ENCODE results near the gene NDUFAF3. TPM values are rescaled to one million over a fixed set of nuclear protein-coding genes. Genes with fewer than 3 reads are reported as not detected.

Gene NDUFAF3, protein sequence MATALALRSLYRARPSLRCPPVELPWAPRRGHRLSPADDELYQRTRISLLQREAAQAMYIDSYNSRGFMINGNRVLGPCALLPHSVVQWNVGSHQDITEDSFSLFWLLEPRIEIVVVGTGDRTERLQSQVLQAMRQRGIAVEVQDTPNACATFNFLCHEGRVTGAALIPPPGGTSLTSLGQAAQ
- total RNA-seq, result 10 to 100 TPM; 62.2 to 98.4 TPM

DNA sequence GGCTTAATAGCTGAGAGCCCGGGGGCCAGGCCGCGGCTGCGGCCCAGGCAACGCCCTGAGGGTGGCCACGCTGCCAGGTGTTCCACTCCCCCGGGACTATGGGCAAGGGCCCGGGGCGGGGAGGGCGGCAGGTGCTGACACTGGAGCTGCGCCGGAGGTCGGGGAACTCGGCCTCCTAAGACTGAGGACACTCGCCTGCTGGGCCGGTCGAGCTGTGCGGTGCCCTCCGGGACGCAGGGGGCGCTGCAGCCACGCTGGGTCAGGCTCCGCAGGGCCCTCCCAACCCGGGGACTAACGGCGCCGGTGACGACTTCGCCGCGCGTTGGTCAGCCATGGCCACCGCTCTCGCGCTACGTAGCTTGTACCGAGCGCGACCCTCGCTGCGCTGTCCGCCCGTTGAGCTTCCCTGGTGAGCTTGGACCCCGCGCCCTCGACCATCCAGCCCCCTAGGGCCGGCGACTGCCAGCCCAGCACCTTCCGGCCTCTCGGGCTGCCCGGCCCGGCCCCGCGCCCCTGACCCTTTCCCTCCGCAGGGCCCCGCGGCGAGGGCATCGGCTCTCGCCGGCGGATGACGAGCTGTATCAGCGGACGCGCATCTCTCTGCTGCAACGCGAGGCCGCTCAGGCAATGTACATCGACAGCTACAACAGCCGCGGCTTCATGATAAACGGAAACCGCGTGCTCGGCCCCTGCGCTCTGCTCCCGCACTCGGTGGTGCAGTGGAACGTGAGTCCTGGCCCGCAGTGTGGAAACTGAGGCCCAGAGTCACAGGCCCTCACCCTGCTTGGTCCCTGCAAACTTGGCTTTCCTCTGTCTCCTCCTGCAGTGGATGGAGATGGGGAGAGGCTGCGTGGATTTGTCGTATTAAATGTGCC lies at the start of gene NDUFAF3:
TSS of gene NDUFAF3 (plus strand) at position 309 of the 875 bp plus-strand sequence. CDS start at position 333, 24 bp downstream.
- no peaks in the 10 kb centered on the region for H3K27me3 ChIP-seq
- H3K4me1 ChIP-seq, result peaks cover 19% of the 10 kb centered on the region
- peak within 1 kb of the TSS; percentile 92 for H3K4me3 ChIP-seq
- peak within 1 kb of the TSS; percentile 100 for H3K27ac ChIP-seq
- intact Hi-C loops (cut with DNase I), result no loop called here
- TF ChIP-seq, protein P1, sequence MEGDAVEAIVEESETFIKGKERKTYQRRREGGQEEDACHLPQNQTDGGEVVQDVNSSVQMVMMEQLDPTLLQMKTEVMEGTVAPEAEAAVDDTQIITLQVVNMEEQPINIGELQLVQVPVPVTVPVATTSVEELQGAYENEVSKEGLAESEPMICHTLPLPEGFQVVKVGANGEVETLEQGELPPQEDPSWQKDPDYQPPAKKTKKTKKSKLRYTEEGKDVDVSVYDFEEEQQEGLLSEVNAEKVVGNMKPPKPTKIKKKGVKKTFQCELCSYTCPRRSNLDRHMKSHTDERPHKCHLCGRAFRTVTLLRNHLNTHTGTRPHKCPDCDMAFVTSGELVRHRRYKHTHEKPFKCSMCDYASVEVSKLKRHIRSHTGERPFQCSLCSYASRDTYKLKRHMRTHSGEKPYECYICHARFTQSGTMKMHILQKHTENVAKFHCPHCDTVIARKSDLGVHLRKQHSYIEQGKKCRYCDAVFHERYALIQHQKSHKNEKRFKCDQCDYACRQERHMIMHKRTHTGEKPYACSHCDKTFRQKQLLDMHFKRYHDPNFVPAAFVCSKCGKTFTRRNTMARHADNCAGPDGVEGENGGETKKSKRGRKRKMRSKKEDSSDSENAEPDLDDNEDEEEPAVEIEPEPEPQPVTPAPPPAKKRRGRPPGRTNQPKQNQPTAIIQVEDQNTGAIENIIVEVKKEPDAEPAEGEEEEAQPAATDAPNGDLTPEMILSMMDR (IDR thresholded peaks at IDR 0.05), result peak; percentile 95
- DNase-seq, result peak; percentile 95
- peak within 1 kb of the TSS; percentile 97 to 98 for H3K9ac ChIP-seq (ENCODE audit: low read depth in 2 of 2, low read length in 2 of 2)
- peaks cover 4% of the 10 kb centered on the region for H3K36me3 ChIP-seq
- no peaks in the 10 kb centered on the region for H3K9me3 ChIP-seq

DNA sequence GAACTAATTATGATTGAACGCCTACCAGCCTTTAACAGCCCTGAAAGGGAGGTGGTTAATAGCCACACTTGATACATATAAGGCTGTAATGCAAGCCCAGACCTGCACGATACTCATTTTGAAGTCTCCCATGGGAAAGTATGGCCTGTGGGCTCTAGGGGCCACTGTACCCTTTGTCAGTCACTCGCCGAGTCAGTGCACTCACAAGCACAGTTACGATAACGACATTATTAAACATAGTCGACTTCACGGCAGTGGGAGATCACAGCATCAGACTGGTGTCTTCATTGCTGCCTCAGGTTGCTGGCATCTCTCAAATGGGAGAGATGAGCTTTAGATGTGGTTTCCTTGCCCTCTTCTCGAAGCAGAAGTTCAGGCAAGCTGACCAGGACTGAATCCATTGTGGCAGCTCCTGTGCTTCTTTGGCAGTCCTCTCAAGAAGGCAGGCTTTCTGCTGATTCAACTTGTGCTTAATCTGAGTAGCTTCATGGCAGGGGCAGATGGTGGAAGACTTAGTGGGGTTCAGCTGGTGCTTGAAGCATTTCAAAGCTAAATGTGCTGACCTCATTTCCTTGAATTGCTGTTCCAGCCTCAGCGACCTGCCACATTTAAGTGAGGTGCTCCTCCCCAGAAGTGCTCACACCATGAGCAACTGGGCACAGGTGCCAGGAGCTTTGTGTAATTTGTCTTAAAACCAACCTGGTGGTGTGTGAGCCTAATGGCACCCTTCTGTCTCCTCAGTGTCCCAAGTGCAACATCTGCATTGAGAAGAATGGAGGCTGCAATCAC lies 47.7 kb upstream of the NDUFAF3 start:
- no peak for DNase-seq
- Histone ChIP-seq H3K9me3 (no peaks in the 10 kb centered on the region), H3K4me3 (no peak overlapping the region), H3K27me3 (no peaks in the 10 kb centered on the region), H3K27ac (no peak overlapping the region), H3K36me3 (peaks cover 22% of the 10 kb centered on the region), H3K9ac (ENCODE audit: low read depth in 2 of 2, low read length in 2 of 2) (no peak overlapping the region), H3K4me1 (no peaks in the 10 kb centered on the region)
- TF ChIP-seq, protein P1 (IDR thresholded peaks at IDR 0.05), result no peak
- intact Hi-C loops (cut with DNase I), result no loop called here

DNA sequence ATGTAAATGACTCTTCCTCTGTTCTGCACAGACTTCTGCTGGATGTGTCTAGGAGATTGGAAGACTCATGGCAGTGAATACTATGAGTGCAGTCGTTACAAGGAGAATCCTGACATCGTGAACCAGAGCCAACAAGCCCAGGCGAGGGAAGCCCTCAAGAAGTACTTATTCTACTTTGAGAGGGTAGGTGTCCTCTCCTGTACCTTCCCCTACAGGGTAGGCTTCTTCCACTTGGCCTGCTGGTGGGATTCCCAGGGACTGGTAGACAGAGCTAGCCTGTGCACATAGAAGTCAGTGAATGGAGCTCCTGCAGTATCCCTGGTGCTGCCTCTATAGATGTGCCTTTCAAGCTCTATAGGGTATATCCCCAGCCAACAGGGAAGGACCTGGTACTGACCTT lies 42.5 kb upstream of the NDUFAF3 start:
- intact Hi-C loops (cut with DNase I), result no loop called here
- no peaks in the 10 kb centered on the region for H3K4me1 ChIP-seq
- no peak overlapping the region for H3K9ac ChIP-seq (ENCODE audit: low read depth in 2 of 2, low read length in 2 of 2)
- H3K4me3 ChIP-seq, result no peak overlapping the region
- H3K27me3 ChIP-seq, result no peaks in the 10 kb centered on the region
- peaks cover 13% of the 10 kb centered on the region for H3K36me3 ChIP-seq
- no peak for DNase-seq
- no peaks in the 10 kb centered on the region for H3K9me3 ChIP-seq
- TF ChIP-seq, protein P1 (IDR thresholded peaks at IDR 0.05), result no peak
- no peak overlapping the region for H3K27ac ChIP-seq

DNA sequence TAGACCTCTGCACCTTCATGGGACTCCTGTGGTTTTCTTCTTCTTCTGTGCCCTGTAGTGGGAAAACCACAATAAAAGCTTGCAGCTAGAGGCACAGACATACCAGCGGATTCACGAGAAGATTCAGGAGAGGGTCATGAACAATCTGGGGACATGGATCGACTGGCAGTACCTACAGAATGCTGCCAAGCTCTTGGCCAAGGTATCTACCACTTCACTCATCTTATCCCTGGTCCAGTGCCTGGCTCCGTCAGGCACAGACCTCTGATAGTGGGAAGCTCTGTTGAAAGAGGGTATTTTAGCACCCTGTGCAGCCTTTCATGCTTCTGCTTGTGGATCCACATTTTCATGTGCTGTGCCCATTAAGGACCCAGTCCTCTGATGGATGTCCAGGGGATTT lies 41.6 kb upstream of the NDUFAF3 start:
- intact Hi-C loops (cut with DNase I), result loop anchor here (10.0 kb wide), 1 partner anchor 115 kb away; the partner anchor contains the start of gene QRICH1
- Histone ChIP-seq H3K9ac (ENCODE audit: low read depth in 2 of 2, low read length in 2 of 2) (no peak overlapping the region), H3K4me3 (no peak overlapping the region), H3K9me3 (no peaks in the 10 kb centered on the region), H3K27ac (no peak overlapping the region), H3K27me3 (no peaks in the 10 kb centered on the region), H3K36me3 (peaks cover 12% of the 10 kb centered on the region), H3K4me1 (no peaks in the 10 kb centered on the region)
- TF ChIP-seq, protein P1 (IDR thresholded peaks at IDR 0.05), result no peak
- no peak for DNase-seq

DNA sequence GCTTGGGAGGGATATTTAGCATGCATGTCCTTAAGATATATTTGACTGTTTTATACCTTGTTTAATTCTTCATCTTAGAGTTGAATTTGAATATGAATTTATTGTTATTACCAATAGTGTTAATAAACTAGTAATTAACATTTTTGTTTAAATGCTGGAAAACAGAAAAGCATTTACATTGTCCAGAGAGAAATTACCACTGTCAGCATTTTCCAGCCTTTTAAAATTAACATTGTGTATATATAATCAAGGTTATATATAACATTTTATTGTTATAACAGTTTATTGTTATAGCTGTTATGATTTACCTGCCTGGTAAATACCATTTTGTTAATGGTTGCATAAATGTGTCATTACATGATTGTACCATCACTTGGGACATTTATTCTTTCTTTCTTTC lies 39.9 kb upstream of the NDUFAF3 start:
- TF ChIP-seq, protein P1 (IDR thresholded peaks at IDR 0.05), result no peak
- Histone ChIP-seq H3K4me1 (no peaks in the 10 kb centered on the region), H3K9ac (ENCODE audit: low read depth in 2 of 2, low read length in 2 of 2) (no peak overlapping the region), H3K4me3 (no peak overlapping the region), H3K9me3 (no peaks in the 10 kb centered on the region), H3K27me3 (no peaks in the 10 kb centered on the region), H3K36me3 (no peaks in the 10 kb centered on the region), H3K27ac (no peak overlapping the region)
- DNase-seq, result no peak
- intact Hi-C loops (cut with DNase I), result loop anchor here (10.0 kb wide), 1 partner anchor 113 kb away; the partner anchor contains the start of gene QRICH1

Data from colonic mucosa (tissue), 4 donors.